ENCODE data around the gene CNTRL. TPM values are rescaled to one million over a fixed set of nuclear protein-coding genes. Genes with fewer than 3 reads are reported as not detected.
"Not testable (repeated sequence)": the region's sequence is repeated elsewhere in the genome, so short reads cannot be mapped to it uniquely, and the experiment has no call there.

The CNTRL gene
- total RNA-seq: 1 to 10 TPM; 6.1 to 9.2 TPM
- long read RNA-seq, partial matches to known transcripts: 2 of 4 reads
- long read RNA-seq, other reads (novel, unspliced or antisense): 2 of 4 reads

- intact Hi-C loops (cut with DNase I, micrococcal nuclease): no loop called here
- ATAC-seq (peak; percentile 90), DNase-seq (peak; percentile 87 to 88)
Observed at GRCh38 chr9:121074370-121075250, at the start of gene CNTRL. Gene CNTRL, plus strand, starts transcription at chr9:121074955. Its CDS starts 13,372 bp downstream, at chr9:121088327.

GRCh38 chr9:121026260-121026691, 48.5 kb upstream of the CNTRL start:
- intact Hi-C loops (cut with DNase I, micrococcal nuclease): no loop called here
- ATAC-seq (no peak), DNase-seq (no peak)

- DNase-seq: no peak
- intact Hi-C loops (cut with DNase I, micrococcal nuclease): no loop called here
- ATAC-seq: no peak
Observed at GRCh38 chr9:121026768-121027167, 48.0 kb upstream of the CNTRL start.

- DNase-seq; ATAC-seq; intact Hi-C loops (cut with DNase I, micrococcal nuclease): not testable (repeated sequence)
Observed at GRCh38 chr9:121028285-121028684, 46.5 kb upstream of the CNTRL start.

DNA sequence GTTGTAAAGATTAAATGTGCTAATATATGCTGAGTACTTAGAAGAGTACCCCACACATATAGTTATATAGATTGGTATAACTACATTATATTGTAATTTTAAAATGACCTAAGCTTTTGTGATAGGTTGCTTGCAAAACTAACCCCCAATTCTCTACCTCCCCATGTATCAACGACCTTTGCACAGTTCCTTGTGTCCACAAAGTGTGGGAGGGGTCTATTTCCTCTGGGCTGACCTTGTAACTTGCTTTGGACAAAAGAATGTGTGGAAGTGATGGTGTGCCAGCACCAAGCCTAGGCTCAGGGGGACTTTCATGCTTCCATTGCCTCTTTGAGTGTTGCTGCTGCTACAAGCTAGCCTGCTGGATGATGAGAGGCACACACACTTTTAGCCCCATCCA, 45.3 kb upstream of the CNTRL start:
- ATAC-seq: no peak
- intact Hi-C loops (cut with DNase I, micrococcal nuclease): no loop called here
- DNase-seq: no peak

DNA sequence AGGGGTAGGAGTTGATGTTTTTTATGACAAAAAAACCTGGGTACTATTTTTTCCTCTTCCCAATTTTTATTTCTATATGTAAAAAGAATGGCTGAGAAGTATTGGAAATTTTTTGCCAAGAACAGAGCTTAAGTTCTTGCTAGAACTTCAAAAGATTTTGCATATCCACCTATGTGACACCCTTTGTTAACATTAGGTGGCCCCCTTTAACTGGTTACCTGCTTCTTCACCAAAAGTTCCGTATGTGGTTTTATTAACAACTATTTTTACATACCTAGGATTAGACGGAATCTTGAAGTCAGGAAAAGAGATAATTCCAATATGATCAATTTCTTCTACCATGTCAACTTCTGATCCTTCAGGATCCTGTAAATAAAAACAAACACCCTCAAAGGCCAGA, 40.2 kb upstream of the CNTRL start:
- intact Hi-C loops (cut with DNase I, micrococcal nuclease): no loop called here
- DNase-seq (no peak), ATAC-seq (no peak)

DNA sequence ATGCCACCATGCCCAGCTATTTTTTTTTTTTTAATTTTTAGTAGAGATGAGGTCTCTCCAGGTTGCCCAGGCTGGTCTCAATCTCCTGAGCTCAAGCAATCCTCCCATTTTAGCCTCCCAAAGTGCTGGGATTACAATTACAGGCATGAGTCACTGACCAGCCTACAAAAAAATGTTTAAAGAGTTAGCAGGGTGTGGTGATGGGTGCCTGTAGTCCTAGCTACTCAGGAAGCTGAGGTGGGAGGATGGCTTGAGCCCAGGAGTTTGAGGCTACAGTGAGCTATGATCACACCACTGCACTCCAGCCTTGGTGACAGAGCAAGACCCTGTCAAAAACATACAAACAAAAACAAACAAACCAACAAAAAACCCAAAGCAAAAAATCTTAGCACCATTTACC, 39.0 kb upstream of the CNTRL start:
- intact Hi-C loops (cut with DNase I, micrococcal nuclease); DNase-seq; ATAC-seq: not testable (repeated sequence)

- DNase-seq (no peak), ATAC-seq (no peak)
- intact Hi-C loops (cut with DNase I, micrococcal nuclease): no loop called here
Observed at GRCh38 chr9:121038362-121038761, 36.4 kb upstream of the CNTRL start.

DNA sequence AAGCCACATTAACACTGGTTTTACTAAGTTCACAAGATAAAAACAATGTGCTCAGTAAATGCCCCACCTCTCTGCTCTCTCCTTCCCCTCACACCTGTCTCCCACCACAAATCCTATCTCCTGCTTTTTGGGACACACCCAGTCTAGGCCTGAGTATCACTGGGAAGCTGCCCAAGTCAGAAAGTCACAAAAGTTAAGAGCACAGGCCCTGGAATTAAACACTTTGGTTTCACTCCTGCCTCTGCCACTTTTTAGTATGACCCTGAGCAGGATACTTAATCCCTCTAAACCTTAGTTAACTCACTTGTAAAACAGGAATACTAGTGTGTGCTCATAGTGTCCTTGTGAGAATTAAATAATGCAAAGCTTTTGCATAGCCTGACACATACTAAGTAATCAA, 36.0 kb upstream of the CNTRL start:
- intact Hi-C loops (cut with DNase I, micrococcal nuclease): no loop called here
- ATAC-seq: no peak
- no peak for DNase-seq

GRCh38 chr9:121048175-121048574, 26.6 kb upstream of the CNTRL start:
- intact Hi-C loops (cut with DNase I, micrococcal nuclease): no loop called here
- no peak for ATAC-seq
- no peak for DNase-seq

GRCh38 chr9:121048618-121049017, 26.1 kb upstream of the CNTRL start:
- intact Hi-C loops (cut with DNase I, micrococcal nuclease): no loop called here
- no peak for ATAC-seq
- no peak for DNase-seq

DNA sequence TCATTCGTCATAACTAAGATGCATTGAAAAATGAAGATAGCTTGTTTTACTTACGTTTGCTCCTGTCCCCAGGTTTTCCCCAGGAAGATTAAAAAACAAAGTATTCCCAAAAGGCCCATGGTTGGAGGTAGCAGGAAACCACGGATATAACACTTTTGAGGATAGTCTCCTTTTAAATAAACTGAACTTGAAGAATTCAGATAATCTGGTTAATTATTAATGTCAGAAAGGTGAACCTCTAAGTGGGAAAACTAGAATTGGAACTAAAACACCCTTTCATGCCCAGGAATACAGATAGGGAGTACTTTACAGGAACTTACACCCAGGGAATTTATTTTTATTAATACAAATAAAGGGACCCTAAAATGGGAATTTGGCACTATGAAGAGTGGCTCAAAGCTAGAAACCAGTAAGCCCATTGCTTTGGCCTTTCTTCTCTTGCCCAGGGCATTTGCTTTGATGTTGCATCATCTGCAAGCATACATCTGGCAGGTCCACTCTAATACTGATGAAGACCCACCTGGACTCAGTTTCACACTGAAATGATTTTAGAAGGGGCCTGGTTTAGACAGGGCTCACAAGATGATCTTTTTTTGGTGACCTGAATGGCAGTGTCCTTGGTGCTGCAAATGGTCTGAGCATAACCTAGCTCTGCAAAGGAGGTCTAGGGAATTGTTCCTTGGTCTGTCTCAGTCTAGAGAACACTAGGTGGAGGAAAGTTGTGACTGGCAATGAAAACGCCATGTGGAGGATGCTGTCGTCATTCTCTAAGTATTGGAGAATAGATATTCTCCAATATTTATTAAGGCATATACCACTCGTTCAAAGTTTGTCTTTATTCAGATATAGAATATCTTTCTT, 24.4 kb upstream of the CNTRL start, which contains the start of gene C5:
TSS of gene C5 (minus strand) at position 148 of the 861 bp plus-strand sequence. CDS start at position 119, 29 bp downstream.
- intact Hi-C loops (cut with DNase I, micrococcal nuclease): no loop called here
- ATAC-seq: no peak
- DNase-seq: no peak

DNA sequence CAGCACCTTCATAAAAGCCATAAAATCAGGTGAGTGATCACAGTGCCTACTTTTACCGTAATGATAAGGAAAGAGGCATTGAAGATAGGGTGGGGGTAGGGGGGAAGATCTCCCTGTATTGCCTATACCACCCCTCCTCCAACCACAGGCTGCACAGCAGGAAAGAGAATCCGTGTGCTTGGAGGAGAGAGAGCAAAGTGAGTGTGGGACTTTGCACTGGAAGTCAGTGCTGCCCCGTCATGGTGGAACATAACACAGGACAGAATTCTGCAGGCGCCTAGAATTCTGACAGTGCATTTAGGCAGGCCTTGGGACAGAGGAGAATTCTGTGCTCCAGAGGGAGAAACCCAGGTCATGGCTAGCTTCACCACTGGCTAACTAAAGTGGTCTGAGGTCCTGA, 21.2 kb upstream of the CNTRL start:
- DNase-seq (no peak), ATAC-seq (peak; percentile 55)
- intact Hi-C loops (cut with DNase I, micrococcal nuclease): no loop called here

GRCh38 chr9:121055642-121056143, 19.1 kb upstream of the CNTRL start:
- intact Hi-C loops (cut with DNase I, micrococcal nuclease): no loop called here
- DNase-seq: no peak
- ATAC-seq: peak; percentile 40

- ATAC-seq (no peak), DNase-seq (no peak)
- intact Hi-C loops (cut with DNase I, micrococcal nuclease): no loop called here
Observed at GRCh38 chr9:121057821-121058220, 16.9 kb upstream of the CNTRL start.

GRCh38 chr9:121059513-121059912, 15.2 kb upstream of the CNTRL start:
- DNase-seq (no peak), ATAC-seq (no peak)
- intact Hi-C loops (cut with DNase I, micrococcal nuclease): no loop called here

GRCh38 chr9:121059998-121060636, 14.6 kb upstream of the CNTRL start:
- no peak for ATAC-seq
- intact Hi-C loops (cut with DNase I, micrococcal nuclease): loop anchor here in 1 of 2 donors (10.0 kb wide), 1 partner anchor 305 kb away; no protein-coding TSS in a partner anchor

DNA sequence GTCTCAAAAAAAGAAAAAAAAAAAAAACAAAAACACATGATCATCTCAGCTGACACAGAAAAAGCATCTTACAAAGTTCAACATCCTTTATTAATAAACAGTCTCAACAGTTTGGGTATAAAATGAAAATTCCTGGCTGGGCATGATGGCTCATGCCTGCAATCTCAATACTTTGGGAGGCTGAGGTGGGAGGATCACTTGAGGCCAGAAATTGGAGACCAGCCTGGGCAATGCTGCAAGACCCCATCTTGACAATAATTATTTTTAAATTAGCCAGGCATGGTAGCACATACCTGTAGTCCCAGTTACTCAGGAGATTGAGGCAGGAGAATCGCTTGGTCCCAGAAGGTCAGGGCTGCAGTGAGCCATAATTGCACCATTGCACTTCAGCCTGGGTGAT, 7.9 kb upstream of the CNTRL start:
- ATAC-seq: no peak
- DNase-seq: no peak
- intact Hi-C loops (cut with DNase I, micrococcal nuclease): loop anchor here in 1 of 2 donors (10.0 kb wide), 1 partner anchor 312 kb away; no protein-coding TSS in a partner anchor

More at GRCh38 chr9:121059998-121060636, 14.6 kb upstream of the CNTRL start:
- DNase-seq: no peak

- intact Hi-C loops (cut with DNase I, micrococcal nuclease): loop anchor here in 1 of 2 donors (10.0 kb wide), 1 partner anchor 313 kb away; no protein-coding TSS in a partner anchor
- DNase-seq (no peak), ATAC-seq (no peak)
Observed at GRCh38 chr9:121067640-121068039, 7.1 kb upstream of the CNTRL start.
